ENCODE results near the gene ZMPSTE24. TPM values are rescaled to one million over a fixed set of nuclear protein-coding genes. Genes with fewer than 3 reads are reported as not detected.

ZMPSTE24 gene
- total RNA-seq, 1 experiment from 2014 or later: 39.6 TPM

DNA sequence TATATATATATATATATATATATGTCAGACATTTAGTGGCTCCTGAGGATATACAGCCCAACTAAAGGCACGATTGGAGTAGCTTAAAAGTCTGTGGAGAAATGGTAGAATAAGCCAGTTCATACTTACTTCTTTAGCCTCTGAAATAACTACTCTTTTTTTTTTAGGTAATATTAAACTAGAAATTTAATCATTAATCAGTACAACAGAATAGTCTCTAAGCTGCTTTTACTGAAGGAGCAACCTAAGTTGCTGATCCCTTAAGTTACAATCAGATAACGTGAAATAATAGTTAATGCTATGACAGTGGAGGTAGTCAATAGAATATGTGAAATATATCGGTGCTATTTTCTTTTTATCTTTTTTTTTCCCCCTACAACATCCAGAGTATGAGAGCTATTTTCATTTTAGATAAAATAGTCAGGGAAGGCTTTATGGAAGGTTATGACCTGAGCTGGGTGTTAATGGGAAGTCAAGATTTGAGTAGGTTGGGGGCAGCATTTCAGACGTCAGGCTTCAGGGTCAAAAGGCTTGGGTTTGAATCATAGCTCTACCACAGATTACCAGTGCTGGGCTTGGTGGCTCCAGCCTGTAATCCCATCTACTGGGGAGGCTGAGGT lies 15.6 kb downstream of the ZMPSTE24 start:
- H3K9me2 ChIP-seq (ENCODE audit: insufficient read depth): no peaks in the 10 kb centered on the region
- ATAC-seq (no peak), DNase-seq (ENCODE audit: low read depth, low spot score) (no peak)
- no peaks in the 10 kb centered on the region for H3K9me3 ChIP-seq (ENCODE audit: control insufficient read depth in 1 of 2, insufficient read depth in 1 of 2, low read depth in 1 of 2, low read length in 2 of 2)
- H3K4me1 ChIP-seq (ENCODE audit: control insufficient read depth in 1 of 2, insufficient read depth in 2 of 2, low read length in 2 of 2): no peaks in the 10 kb centered on the region
- H3K4me2 ChIP-seq (ENCODE audit: low read length): no peak overlapping the region
- H3K4me3 ChIP-seq (replicated peaks in 1 of 2; ENCODE audit: low read depth in 1 of 2, low read length in 2 of 2): no peak overlapping the region
- H3K27me3 ChIP-seq (ENCODE audit: insufficient read depth, low read length): no peaks in the 10 kb centered on the region
- RAD21 ChIA-PET (ENCODE audit: low non-redundant PET in 1 of 2, low total read pairs in 2 of 2, uncharacterized antibody in 2 of 2, unreplicated experiment in 2 of 2): no interaction called here
- CTCF ChIA-PET: no interaction called here
- intact Hi-C loops (cut with micrococcal nuclease): no loop called here
- H3K36me3 ChIP-seq (ENCODE audit: control insufficient read depth in 1 of 2, insufficient read depth in 2 of 2, low read length in 2 of 2): peaks cover 17 to 32% of the 10 kb centered on the region in 2 experiments; a peak in 3 of 4 replicates
- no TSS peak for BruUV-seq (replicated peaks)
- H4K20me1 ChIP-seq (ENCODE audit: insufficient read depth): no peaks in the 10 kb centered on the region
- peaks cover 12% of the 10 kb centered on the region; the same call in 1 of the 2 replicates for H3K79me2 ChIP-seq (ENCODE audit: insufficient read depth, low read length)
- no peak overlapping the region for H3K27ac ChIP-seq (ENCODE audit: low read depth, low read length)
- no peak overlapping the region for H3K9ac ChIP-seq (ENCODE audit: low read length)
- POLR2A ChIA-PET: no interaction called here
- no peak overlapping the region for H2AFZ ChIP-seq (ENCODE audit: low read depth, low read length, poor library complexity, severe bottlenecking)
- TF ChIP-seq JUND (IDR thresholded peaks at IDR 0.05): no peak
- TF ChIP-seq FOSL1 (IDR thresholded peaks at IDR 0.05; ENCODE audit: low read depth): no peak
- TF ChIP-seq SRF (IDR thresholded peaks at IDR 0.05; ENCODE audit: low read depth): no peak
- TF ChIP-seq SP1 (IDR thresholded peaks at IDR 0.05; ENCODE audit: low read depth): no peak
- TF ChIP-seq RAD21 (IDR thresholded peaks at IDR 0.05; ENCODE audit: low read depth): no peak
- no peak for TF ChIP-seq CTCF (IDR thresholded peaks at IDR 0.05 in 2 of 3, conservative IDR thresholded peaks at IDR 0.05 in 1 of 3; ENCODE audit: borderline replicate concordance in 1 of 3, insufficient read depth in 1 of 3, low read depth in 2 of 3, low read length in 2 of 3)
- TF ChIP-seq ELF1 (IDR thresholded peaks at IDR 0.05; ENCODE audit: borderline replicate concordance, low read depth): no peak
- no peak for TF ChIP-seq SIN3A (IDR thresholded peaks at IDR 0.05; ENCODE audit: low read depth)
- TF ChIP-seq YY1 (IDR thresholded peaks at IDR 0.05; ENCODE audit: extremely low read depth, insufficient replicate concordance, low read depth, low read length): no peak
